Measurements from ENCODE around the gene KRT72. TPM values are rescaled to one million over a fixed set of nuclear protein-coding genes. Genes with fewer than 3 reads are reported as not detected.

KRT72 gene
- total and polyA plus RNA-seq, 4 donors: not detected

DNA sequence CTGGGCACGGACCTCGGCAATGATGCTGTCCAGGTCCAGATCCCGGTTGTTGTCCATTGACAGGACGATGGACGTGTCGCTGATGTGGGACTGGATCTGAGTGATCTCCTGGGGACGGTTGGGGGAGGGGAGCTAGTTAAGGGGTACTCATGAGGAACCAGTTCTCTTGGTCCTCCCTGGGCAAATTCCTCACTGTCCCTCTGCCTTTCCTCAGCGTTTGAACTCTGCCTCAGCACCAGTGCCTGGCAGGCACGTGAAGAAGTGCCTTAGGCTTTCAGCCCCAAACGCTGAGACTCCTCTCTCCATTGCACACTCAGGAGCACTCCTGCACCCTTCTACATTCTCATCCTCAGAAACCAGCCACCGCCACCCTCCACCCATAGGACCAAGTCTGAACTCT lies 9.7 kb downstream of the KRT72 start:
- Histone ChIP-seq H3K4me3 (ENCODE audit: low read depth in 1 of 3, low read length in 3 of 3) (no peak overlapping the region), H3K36me3 (ENCODE audit: control insufficient read depth in 4 of 4, insufficient read depth in 3 of 4, low read depth in 1 of 4, low read length in 3 of 4) (no peaks in the 10 kb centered on the region), H3K27ac (ENCODE audit: low read depth in 1 of 2, low read length in 2 of 2) (no peak overlapping the region), H3K4me1 (ENCODE audit: control insufficient read depth in 4 of 4, insufficient read depth in 4 of 4, low read length in 3 of 4) (no peaks in the 10 kb centered on the region), H3K27me3 (ENCODE audit: control insufficient read depth in 4 of 4, insufficient read depth in 4 of 4, low read length in 3 of 4) (no peaks in the 10 kb centered on the region), H3K9ac (ENCODE audit: low read depth in 1 of 2, low read length in 2 of 2) (no peak overlapping the region), H3K9me3 (ENCODE audit: control insufficient read depth in 4 of 4, low read length in 3 of 4) (no peaks in the 10 kb centered on the region)
- no peak for DNase-seq (ENCODE audit: low spot score)
- 91% methylated on average over 11 of the region's 11 CpGs for WGBS
- TF ChIP-seq, protein P1, sequence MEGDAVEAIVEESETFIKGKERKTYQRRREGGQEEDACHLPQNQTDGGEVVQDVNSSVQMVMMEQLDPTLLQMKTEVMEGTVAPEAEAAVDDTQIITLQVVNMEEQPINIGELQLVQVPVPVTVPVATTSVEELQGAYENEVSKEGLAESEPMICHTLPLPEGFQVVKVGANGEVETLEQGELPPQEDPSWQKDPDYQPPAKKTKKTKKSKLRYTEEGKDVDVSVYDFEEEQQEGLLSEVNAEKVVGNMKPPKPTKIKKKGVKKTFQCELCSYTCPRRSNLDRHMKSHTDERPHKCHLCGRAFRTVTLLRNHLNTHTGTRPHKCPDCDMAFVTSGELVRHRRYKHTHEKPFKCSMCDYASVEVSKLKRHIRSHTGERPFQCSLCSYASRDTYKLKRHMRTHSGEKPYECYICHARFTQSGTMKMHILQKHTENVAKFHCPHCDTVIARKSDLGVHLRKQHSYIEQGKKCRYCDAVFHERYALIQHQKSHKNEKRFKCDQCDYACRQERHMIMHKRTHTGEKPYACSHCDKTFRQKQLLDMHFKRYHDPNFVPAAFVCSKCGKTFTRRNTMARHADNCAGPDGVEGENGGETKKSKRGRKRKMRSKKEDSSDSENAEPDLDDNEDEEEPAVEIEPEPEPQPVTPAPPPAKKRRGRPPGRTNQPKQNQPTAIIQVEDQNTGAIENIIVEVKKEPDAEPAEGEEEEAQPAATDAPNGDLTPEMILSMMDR (IDR thresholded peaks at IDR 0.05; ENCODE audit: low read depth, low read length, missing input control): no peak
- TF ChIP-seq GABPA (IDR thresholded peaks at IDR 0.05 in 1 of 2, conservative IDR thresholded peaks at IDR 0.05 in 1 of 2) (no peak), YY1 (IDR thresholded peaks at IDR 0.05) (no peak)
- TF ChIP-seq, protein P2, sequence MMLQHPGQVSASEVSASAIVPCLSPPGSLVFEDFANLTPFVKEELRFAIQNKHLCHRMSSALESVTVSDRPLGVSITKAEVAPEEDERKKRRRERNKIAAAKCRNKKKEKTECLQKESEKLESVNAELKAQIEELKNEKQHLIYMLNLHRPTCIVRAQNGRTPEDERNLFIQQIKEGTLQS (IDR thresholded peaks at IDR 0.05): no peak

DNA sequence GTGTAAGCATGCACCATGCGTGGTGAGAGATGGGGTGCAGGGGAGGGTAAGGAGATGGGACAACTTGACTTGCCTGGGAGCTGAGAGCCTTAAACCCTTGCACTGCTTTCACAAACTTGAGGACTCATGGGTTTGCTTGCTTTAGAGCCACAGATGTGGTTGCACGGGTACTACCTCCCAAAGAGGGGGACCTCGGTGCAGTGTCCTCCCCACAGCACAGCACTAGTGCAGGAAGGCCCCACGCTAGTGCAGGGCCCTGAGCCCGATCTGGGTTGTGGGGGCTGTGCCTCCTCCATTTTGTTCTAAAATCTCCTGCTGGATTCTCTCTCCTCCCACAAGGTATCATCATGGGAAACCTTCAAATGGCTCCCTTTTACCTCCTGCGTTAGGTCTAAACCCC lies 11.2 kb downstream of the KRT72 start:
- TF ChIP-seq EGR1 (IDR thresholded peaks at IDR 0.05; ENCODE audit: low read depth in 2 of 2) (no peak), HNF4G (IDR thresholded peaks at IDR 0.05) (no peak), RAD21 (IDR thresholded peaks at IDR 0.05) (no peak), HNF4A (conservative IDR thresholded peaks at IDR 0.05) (no peak), TAF1 (conservative IDR thresholded peaks at IDR 0.05) (no peak), YY1 (IDR thresholded peaks at IDR 0.05) (no peak), JUND (IDR thresholded peaks at IDR 0.05) (no peak), FOXA1 (IDR thresholded peaks at IDR 0.05) (no peak), RXRA (IDR thresholded peaks at IDR 0.05) (no peak), FOXA2 (IDR thresholded peaks at IDR 0.05) (no peak), SP1 (IDR thresholded peaks at IDR 0.05) (no peak)
- TF ChIP-seq, protein P3, sequence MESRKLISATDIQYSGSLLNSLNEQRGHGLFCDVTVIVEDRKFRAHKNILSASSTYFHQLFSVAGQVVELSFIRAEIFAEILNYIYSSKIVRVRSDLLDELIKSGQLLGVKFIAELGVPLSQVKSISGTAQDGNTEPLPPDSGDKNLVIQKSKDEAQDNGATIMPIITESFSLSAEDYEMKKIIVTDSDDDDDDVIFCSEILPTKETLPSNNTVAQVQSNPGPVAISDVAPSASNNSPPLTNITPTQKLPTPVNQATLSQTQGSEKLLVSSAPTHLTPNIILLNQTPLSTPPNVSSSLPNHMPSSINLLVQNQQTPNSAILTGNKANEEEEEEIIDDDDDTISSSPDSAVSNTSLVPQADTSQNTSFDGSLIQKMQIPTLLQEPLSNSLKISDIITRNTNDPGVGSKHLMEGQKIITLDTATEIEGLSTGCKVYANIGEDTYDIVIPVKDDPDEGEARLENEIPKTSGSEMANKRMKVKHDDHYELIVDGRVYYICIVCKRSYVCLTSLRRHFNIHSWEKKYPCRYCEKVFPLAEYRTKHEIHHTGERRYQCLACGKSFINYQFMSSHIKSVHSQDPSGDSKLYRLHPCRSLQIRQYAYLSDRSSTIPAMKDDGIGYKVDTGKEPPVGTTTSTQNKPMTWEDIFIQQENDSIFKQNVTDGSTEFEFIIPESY (IDR thresholded peaks at IDR 0.05): no peak
- TF ChIP-seq, protein P4, sequence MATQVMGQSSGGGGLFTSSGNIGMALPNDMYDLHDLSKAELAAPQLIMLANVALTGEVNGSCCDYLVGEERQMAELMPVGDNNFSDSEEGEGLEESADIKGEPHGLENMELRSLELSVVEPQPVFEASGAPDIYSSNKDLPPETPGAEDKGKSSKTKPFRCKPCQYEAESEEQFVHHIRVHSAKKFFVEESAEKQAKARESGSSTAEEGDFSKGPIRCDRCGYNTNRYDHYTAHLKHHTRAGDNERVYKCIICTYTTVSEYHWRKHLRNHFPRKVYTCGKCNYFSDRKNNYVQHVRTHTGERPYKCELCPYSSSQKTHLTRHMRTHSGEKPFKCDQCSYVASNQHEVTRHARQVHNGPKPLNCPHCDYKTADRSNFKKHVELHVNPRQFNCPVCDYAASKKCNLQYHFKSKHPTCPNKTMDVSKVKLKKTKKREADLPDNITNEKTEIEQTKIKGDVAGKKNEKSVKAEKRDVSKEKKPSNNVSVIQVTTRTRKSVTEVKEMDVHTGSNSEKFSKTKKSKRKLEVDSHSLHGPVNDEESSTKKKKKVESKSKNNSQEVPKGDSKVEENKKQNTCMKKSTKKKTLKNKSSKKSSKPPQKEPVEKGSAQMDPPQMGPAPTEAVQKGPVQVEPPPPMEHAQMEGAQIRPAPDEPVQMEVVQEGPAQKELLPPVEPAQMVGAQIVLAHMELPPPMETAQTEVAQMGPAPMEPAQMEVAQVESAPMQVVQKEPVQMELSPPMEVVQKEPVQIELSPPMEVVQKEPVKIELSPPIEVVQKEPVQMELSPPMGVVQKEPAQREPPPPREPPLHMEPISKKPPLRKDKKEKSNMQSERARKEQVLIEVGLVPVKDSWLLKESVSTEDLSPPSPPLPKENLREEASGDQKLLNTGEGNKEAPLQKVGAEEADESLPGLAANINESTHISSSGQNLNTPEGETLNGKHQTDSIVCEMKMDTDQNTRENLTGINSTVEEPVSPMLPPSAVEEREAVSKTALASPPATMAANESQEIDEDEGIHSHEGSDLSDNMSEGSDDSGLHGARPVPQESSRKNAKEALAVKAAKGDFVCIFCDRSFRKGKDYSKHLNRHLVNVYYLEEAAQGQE (IDR thresholded peaks at IDR 0.05): no peak
- TF ChIP-seq, protein P1 (IDR thresholded peaks at IDR 0.05; ENCODE audit: low read depth, low read length, missing input control): no peak
- Histone ChIP-seq H3K4me1 (ENCODE audit: control insufficient read depth in 4 of 4, insufficient read depth in 4 of 4, low read length in 3 of 4) (no peaks in the 10 kb centered on the region), H3K9ac (ENCODE audit: low read depth in 1 of 2, low read length in 2 of 2) (no peak overlapping the region), H3K27ac (ENCODE audit: low read depth in 1 of 2, low read length in 2 of 2) (no peak overlapping the region), H3K36me3 (ENCODE audit: control insufficient read depth in 4 of 4, insufficient read depth in 3 of 4, low read depth in 1 of 4, low read length in 3 of 4) (no peaks in the 10 kb centered on the region), H3K4me3 (ENCODE audit: low read depth in 1 of 3, low read length in 3 of 3) (no peak overlapping the region), H3K27me3 (ENCODE audit: control insufficient read depth in 4 of 4, insufficient read depth in 4 of 4, low read length in 3 of 4) (no peaks in the 10 kb centered on the region), H3K9me3 (ENCODE audit: control insufficient read depth in 4 of 4, low read length in 3 of 4) (no peaks in the 10 kb centered on the region)
- 91% methylated on average over 6 of the region's 6 CpGs for WGBS
- no peak for DNase-seq (ENCODE audit: low spot score)

All from liver (tissue), 9 donors.